ENCODE measurements around the gene MTFR2.

The MTFR2 gene

DNA sequence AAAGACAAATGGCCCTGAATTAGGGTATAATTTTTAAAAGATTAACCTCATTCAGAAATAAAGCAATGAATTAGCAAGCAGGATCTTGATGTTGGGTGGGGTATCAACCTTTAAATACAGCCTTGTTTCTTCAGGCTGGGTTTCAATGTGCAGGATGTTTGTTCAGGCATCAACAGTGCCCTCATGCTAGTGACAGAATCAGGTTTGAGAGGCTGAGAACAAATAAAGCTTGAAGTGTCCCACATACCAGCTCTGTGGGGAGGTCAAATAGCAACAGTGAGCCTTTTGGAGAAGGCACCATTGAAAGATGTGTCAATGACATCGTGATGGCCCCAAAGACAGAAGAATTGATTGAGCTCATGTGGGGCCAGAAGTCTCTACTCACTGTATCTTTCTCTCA lies 68.2 kb downstream of the MTFR2 start:
- no peak for DNase-seq

DNA sequence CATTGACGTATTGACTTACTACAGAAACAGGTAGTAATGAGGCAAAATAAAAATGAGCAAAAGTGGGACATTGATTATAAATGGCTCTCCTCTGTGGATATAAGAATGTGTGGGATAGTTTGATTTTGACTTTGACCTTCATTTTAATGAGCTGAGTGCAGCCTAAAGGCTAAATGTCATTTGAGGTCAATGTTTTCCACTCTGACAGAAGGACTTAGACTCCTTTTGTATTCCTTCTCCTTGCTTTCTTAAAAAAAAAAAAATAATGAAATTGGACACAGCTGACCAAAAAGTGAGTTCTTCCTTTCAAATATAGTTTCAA lies 68.6 kb downstream of the MTFR2 start:
- no peak for DNase-seq

Measured in NCI-H1417 treated with DMSO at 0.1 percent for 48 hours (cell line).